ENCODE data around the gene ANKRD10. TPM values are rescaled to one million over a fixed set of nuclear protein-coding genes. Genes with fewer than 3 reads are reported as not detected.
"Not testable (repeated sequence)": the region's sequence is repeated elsewhere in the genome, so short reads cannot be mapped to it uniquely, and the experiment has no call there.

The ANKRD10 gene
- total RNA-seq, 4 donors from 2014 or later: 128 to 268 (median 235) TPM

GRCh38 chr13:110960204-110960603, 45.3 kb upstream of the ANKRD10 start:
- no peak for DNase-seq
- Histone ChIP-seq H3K27me3 (no peaks in the 10 kb centered on the region), H3K27ac (no peak overlapping the region), H3K4me3 (no peak overlapping the region), H3K36me3 (no peaks in the 10 kb centered on the region), H3K4me1 (no peaks in the 10 kb centered on the region), H3K9me3 (peaks cover 0 to 6% of the 10 kb centered on the region in 2 donors)
- intact Hi-C loops (cut with DNase I; ENCODE audit: low total_unique reads): no loop called here
- TF ChIP-seq POLR2A (IDR thresholded peaks at IDR 0.05) (no peak), CTCF (IDR thresholded peaks at IDR 0.05) (no peak)

- no peak for TF ChIP-seq CTCF (IDR thresholded peaks at IDR 0.05)
- TF ChIP-seq POLR2A (IDR thresholded peaks at IDR 0.05): no peak
- H3K4me1 ChIP-seq: no peaks in the 10 kb centered on the region
- H3K36me3 ChIP-seq: no peaks in the 10 kb centered on the region
- no peaks in the 10 kb centered on the region for H3K9me3 ChIP-seq
- no peak overlapping the region for H3K4me3 ChIP-seq
- H3K27me3 ChIP-seq: no peaks in the 10 kb centered on the region
- no peak for DNase-seq
- intact Hi-C loops (cut with DNase I; ENCODE audit: low total_unique reads): no loop called here
- no peak overlapping the region for H3K27ac ChIP-seq
These were observed 43.1 kb upstream of the ANKRD10 start for GRCh38 chr13:110957931-110958330.

GRCh38 chr13:110957181-110957884, 42.5 kb upstream of the ANKRD10 start:
- H3K36me3 ChIP-seq: no peaks in the 10 kb centered on the region
- no peaks in the 10 kb centered on the region for H3K4me1 ChIP-seq
- no peak overlapping the region for H3K4me3 ChIP-seq
- no peak overlapping the region for H3K27ac ChIP-seq
- intact Hi-C loops (cut with DNase I; ENCODE audit: low total_unique reads): no loop called here
- H3K27me3 ChIP-seq: no peaks in the 10 kb centered on the region
- no peak for DNase-seq
- H3K9me3 ChIP-seq: no peaks in the 10 kb centered on the region
- TF ChIP-seq CTCF (IDR thresholded peaks at IDR 0.05) (no peak), POLR2A (IDR thresholded peaks at IDR 0.05) (no peak)

GRCh38 chr13:110956216-110956615, 41.3 kb upstream of the ANKRD10 start:
- H3K4me1 ChIP-seq; H3K9me3 ChIP-seq; H3K36me3 ChIP-seq; H3K27ac ChIP-seq; DNase-seq; H3K27me3 ChIP-seq; intact Hi-C loops (cut with DNase I; ENCODE audit: low total_unique reads); H3K4me3 ChIP-seq: not testable (repeated sequence)

- H3K27me3 ChIP-seq; H3K4me3 ChIP-seq; H3K36me3 ChIP-seq; H3K9me3 ChIP-seq; intact Hi-C loops (cut with DNase I; ENCODE audit: low total_unique reads); H3K4me1 ChIP-seq; DNase-seq: not testable (repeated sequence)
- peak overlapping the region; percentile 73 to 82 for H3K27ac ChIP-seq
These were observed 40.7 kb upstream of the ANKRD10 start for GRCh38 chr13:110955608-110956007.

- intact Hi-C loops (cut with DNase I; ENCODE audit: low total_unique reads); H3K36me3 ChIP-seq: not testable (repeated sequence)
- DNase-seq: peak; percentile 78 to 89
These were observed 40.2 kb upstream of the ANKRD10 start for GRCh38 chr13:110955072-110955503.

GRCh38 chr13:110954533-110954920, 39.7 kb upstream of the ANKRD10 start:
- DNase-seq; H3K4me3 ChIP-seq; H3K9me3 ChIP-seq; intact Hi-C loops (cut with DNase I; ENCODE audit: low total_unique reads); H3K27me3 ChIP-seq; H3K36me3 ChIP-seq; H3K4me1 ChIP-seq: not testable (repeated sequence)
- H3K27ac ChIP-seq: peak overlapping the region; percentile 82 to 84

More at GRCh38 chr13:110955072-110955503, 40.2 kb upstream of the ANKRD10 start:
- not testable (repeated sequence) for H3K9me3 ChIP-seq, H3K27me3 ChIP-seq, H3K4me3 ChIP-seq, H3K4me1 ChIP-seq
- H3K27ac ChIP-seq: peak overlapping the region; percentile 82 to 84
- TF ChIP-seq POLR2A (IDR thresholded peaks at IDR 0.05): peak in 1 of 2 donors; percentile 15
